Measurements from ENCODE around the gene CCDC73. TPM values are rescaled to one million over a fixed set of nuclear protein-coding genes. Genes with fewer than 3 reads are reported as not detected.

The CCDC73 gene
- not detected for total RNA-seq
- long read RNA-seq, result 0 reads

GRCh38 chr11:32794439-32794838 lies at the start of gene CCDC73:
CCDC73 (minus strand) TSS chr11:32794662; CDS start chr11:32760243, 34,419 bp downstream.
- no peak for TF ChIP-seq CTCF (IDR thresholded peaks at IDR 0.05; ENCODE audit: borderline replicate concordance)
- intact Hi-C loops (cut with micrococcal nuclease), result no loop called here
- Histone ChIP-seq H3K27ac (replicated peaks) (no peak within 1 kb of the TSS), H3K9me3 (replicated peaks) (no peaks in the 10 kb centered on the region), H3K4me1 (peaks cover 5% of the 10 kb centered on the region), H3K36me3 (no peaks in the 10 kb centered on the region), H3K4me3 (no peak within 1 kb of the TSS), H3K27me3 (ENCODE audit: low read depth) (peaks cover 7% of the 10 kb centered on the region)
- DNase-seq, result no peak

GRCh38 chr11:32843544-32843943 lies 49.1 kb upstream of the CCDC73 start:
- no peaks in the 10 kb centered on the region for H3K36me3 ChIP-seq
- H3K27ac ChIP-seq (replicated peaks), result no peak overlapping the region
- no peak for DNase-seq
- H3K4me1 ChIP-seq, result no peaks in the 10 kb centered on the region
- peaks cover 8% of the 10 kb centered on the region for H3K27me3 ChIP-seq (ENCODE audit: low read depth)
- TF ChIP-seq CTCF (IDR thresholded peaks at IDR 0.05; ENCODE audit: borderline replicate concordance), result no peak
- no peak overlapping the region for H3K4me3 ChIP-seq
- peaks cover 3% of the 10 kb centered on the region for H3K9me3 ChIP-seq (replicated peaks)
- intact Hi-C loops (cut with micrococcal nuclease), result no loop called here

- no peak for DNase-seq
- H3K36me3 ChIP-seq, result no peaks in the 10 kb centered on the region
- H3K27ac ChIP-seq (replicated peaks), result no peak overlapping the region
- TF ChIP-seq CTCF (IDR thresholded peaks at IDR 0.05; ENCODE audit: borderline replicate concordance), result no peak
- H3K4me1 ChIP-seq, result no peaks in the 10 kb centered on the region
- intact Hi-C loops (cut with micrococcal nuclease), result no loop called here
- no peaks in the 10 kb centered on the region for H3K9me3 ChIP-seq (replicated peaks)
- H3K27me3 ChIP-seq (ENCODE audit: low read depth), result peaks cover 13% of the 10 kb centered on the region
- H3K4me3 ChIP-seq, result no peak overlapping the region
Observed at GRCh38 chr11:32840587-32840986, 46.1 kb upstream of the CCDC73 start.

- intact Hi-C loops (cut with micrococcal nuclease), result no loop called here
- Histone ChIP-seq H3K9me3 (replicated peaks) (no peaks in the 10 kb centered on the region), H3K27ac (replicated peaks) (no peak overlapping the region), H3K4me1 (no peaks in the 10 kb centered on the region), H3K36me3 (no peaks in the 10 kb centered on the region), H3K27me3 (ENCODE audit: low read depth) (peaks cover 13% of the 10 kb centered on the region), H3K4me3 (no peak overlapping the region)
- no peak for DNase-seq
- no peak for TF ChIP-seq CTCF (IDR thresholded peaks at IDR 0.05; ENCODE audit: borderline replicate concordance)
Observed at GRCh38 chr11:32839308-32839707, 44.8 kb upstream of the CCDC73 start.

GRCh38 chr11:32838505-32839274 lies 44.2 kb upstream of the CCDC73 start:
- no peak for DNase-seq
- intact Hi-C loops (cut with micrococcal nuclease), result no loop called here
- peaks cover 13% of the 10 kb centered on the region for H3K27me3 ChIP-seq (ENCODE audit: low read depth)
- no peaks in the 10 kb centered on the region for H3K9me3 ChIP-seq (replicated peaks)
- no peak overlapping the region for H3K4me3 ChIP-seq
- H3K27ac ChIP-seq (replicated peaks), result no peak overlapping the region
- TF ChIP-seq CTCF (IDR thresholded peaks at IDR 0.05; ENCODE audit: borderline replicate concordance), result no peak
- H3K4me1 ChIP-seq, result no peaks in the 10 kb centered on the region
- no peaks in the 10 kb centered on the region for H3K36me3 ChIP-seq
